Measurements from ENCODE around the gene ENTR1.

Gene ENTR1

DNA sequence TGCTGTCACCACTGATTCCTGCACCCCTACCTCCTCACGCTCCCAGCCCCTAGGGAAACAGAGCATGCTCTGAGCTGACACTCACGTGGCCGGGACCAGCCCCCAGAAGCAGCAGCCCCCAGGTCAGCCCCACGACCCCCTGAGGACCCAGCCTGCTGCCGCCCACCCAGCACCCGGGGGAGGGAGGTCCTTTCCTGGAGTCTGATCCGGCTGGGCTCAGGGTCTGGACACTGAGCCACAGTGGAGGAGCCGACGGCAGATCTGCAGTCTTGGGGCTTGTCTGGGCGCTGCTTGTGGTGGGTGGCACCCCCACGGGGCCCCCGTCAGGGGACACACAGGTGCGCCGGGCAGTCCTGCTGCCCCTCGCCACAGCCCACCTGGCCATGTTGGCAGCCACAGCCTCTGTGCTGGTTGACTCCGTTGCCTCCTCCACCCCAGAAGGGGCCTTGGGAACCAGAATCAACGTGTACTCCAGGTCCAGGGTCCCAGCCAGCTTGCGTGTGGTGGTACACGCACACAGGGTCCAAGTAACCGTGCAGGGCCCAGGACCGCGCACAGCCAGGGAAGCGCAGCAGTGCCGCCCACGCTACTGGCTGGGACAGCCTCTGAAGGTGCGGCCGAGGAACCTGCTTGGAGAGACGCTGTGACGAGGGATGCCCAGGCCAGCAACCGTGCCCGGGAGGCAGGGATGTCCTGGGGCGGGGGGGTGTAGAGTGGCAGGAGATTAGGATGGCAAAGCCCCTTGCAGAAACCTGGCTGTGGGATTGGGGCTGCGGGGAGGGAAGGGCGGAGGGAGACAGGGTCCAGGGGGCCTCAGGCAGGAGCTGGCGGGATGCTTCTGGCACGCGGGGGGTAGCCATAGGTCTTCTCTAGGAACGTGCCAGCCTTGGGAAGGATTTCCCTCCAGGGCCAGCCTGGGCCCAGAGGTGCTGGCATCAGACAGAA lies 50.4 kb downstream of the ENTR1 start:
- no peak for DNase-seq

- no peak for DNase-seq
Measured at GRCh38 chr9:136358888-136359287, 51.5 kb downstream of the ENTR1 start.

DNA sequence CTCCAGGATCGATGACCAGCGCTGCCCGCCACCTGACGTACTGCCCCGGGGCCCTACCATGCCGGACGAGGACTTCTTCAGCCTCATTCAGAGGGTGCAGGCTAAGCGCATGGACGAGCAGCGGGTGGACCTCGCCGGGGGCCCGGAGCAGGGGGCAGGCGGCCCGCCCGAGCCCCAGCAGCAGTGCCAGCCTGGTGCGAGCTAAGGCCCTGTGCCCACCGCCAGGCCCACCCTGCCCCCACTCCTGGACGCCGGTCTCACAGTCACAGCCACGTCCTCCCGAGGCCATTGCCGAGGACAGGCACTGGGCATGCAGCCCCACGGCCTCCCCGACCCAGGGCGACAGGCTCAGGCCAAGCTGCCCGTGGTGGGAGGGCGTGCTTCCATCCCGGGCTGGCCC lies 52.4 kb downstream of the ENTR1 start:
- no peak for DNase-seq

DNA sequence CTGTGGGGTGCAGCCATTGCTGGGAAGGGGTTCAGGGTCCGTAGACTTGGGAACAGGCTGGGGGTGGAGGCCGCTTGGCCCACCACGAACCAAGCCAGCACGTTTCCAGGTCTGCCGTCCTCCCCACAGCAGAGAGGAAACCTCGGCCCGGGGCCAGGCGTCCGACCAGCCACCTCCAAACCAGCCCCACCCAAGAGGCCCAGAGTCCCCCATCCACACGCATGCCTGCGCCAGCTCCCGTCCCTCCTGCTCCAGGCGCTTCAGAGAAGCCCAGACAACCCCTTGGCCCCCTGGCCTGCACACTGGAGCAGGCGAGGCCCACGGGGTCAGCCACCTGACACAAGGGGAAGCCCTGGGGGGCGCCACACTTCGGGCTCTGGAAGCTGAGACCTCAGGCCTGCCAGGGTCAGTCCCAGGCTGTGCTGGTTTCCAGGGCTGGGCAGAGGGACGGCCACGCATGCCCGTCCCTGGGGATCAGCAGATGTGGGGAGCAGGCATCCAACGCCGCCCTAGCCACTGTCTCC lies 53.1 kb downstream of the ENTR1 start:
- DNase-seq: no peak

- DNase-seq: no peak
Measured at GRCh38 chr9:136355616-136356557, 54.5 kb downstream of the ENTR1 start.

GRCh38 chr9:136354592-136355085 lies 55.8 kb downstream of the ENTR1 start:
- DNase-seq: no peak

DNA sequence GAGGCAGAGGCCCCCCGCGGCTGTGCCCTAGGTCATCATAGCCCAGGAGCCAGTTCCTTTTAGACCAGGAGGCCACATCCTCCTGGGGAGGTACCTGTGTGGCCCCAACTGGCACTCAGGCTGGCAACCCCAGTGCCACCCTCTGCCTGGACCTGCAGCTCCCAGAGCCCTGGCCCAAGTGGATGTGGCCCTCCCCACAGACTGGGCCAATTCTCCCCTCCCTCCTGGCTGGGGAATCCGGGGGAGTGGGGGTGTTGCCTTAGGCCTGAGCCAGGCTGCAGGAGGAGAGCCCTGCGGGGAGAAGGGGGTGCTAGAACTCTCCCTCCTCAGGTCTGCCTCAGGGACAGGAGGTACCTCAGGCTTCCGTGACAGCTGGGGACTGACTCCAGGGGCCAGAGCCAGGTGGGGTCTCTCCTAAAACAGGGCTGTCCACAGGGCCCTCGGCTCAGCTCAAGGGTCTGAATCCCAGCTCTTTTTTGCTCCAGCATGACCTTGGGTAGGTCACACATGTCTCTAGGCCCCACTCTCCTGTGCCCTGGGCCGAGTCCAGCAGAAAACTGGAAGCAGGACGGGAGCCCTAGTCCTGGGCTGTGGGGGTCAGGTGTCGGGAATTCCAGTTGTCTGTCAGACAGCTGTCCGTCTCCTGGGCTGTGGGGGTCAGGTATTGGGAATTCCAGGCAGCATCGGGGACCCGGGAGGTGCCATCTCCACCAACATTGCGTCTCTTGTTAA lies 56.5 kb downstream of the ENTR1 start:
- DNase-seq: no peak

- DNase-seq: no peak
Measured at GRCh38 chr9:136353088-136353487, 57.3 kb downstream of the ENTR1 start.

DNA sequence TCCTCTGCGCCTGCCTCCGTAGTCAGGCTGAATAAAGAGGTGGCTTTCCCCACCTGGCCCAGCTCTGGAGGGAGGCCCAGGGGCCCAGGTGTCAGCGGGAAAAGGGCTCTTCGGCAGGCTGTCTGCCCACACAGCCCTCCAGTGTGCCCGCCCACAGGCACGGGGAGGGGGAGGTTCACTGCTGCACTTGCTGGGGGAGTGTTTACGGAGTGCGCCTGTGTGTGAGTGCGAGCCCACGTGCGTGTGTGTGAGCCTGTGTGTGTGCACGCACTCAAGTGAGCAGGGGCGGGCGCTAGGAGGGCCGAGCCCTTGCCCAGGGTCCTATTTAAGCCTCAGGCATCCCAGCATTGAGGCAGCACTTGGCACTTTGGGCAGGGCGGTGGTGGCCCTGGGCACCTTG lies 57.7 kb downstream of the ENTR1 start:
- DNase-seq: no peak

All from T-helper 9 cell (primary cell).